Trophoblast cell (in vitro differentiated cells and primary cell): ENCODE results near the gene UGT1A7.

Source experiments
- DNase-seq, 2 donors: peaks; one replicate each; pipeline ENCODE4 v3.0.0-alpha.2; 2016
- H2AFZ ChIP-seq: 2 replicates; pipeline ENCODE4 v1.6.1; 2013; ENCODE audit warnings: low read length, moderate library complexity, mild to moderate bottlenecking; ENCODE audit not compliant: insufficient read depth, poor library complexity
- H2AK5ac ChIP-seq: 2 replicates; pipeline ENCODE4 v1.6.1; 2013; ENCODE audit warnings: mild to moderate bottlenecking, low read length
- H2BK120ac ChIP-seq: 2 replicates; pipeline ENCODE4 v1.6.1; 2013; ENCODE audit warnings: low read length, mild to moderate bottlenecking, moderate library complexity; ENCODE audit not compliant: insufficient read depth, poor library complexity
- H2BK12ac ChIP-seq: 2 replicates; pipeline ENCODE4 v1.6.1; 2013; ENCODE audit warnings: mild to moderate bottlenecking, low read length, moderate library complexity
- H2BK5ac ChIP-seq: 2 replicates; pipeline ENCODE4 v1.6.1; 2013; ENCODE audit warnings: low read length, low read depth, moderate library complexity, mild to moderate bottlenecking; ENCODE audit not compliant: poor library complexity
- H3K14ac ChIP-seq: 2 replicates; pipeline ENCODE4 v1.6.1; 2013; ENCODE audit warnings: mild to moderate bottlenecking, low read length
- H3K18ac ChIP-seq: 2 replicates; pipeline ENCODE4 v1.6.1; 2013; ENCODE audit warnings: mild to moderate bottlenecking, low read length
- H3K23ac ChIP-seq: 2 replicates; pipeline ENCODE4 v1.6.1; 2013; ENCODE audit warnings: low read length
- H3K27ac ChIP-seq: 2 replicates; pipeline ENCODE4 v1.5.1; 2013; ENCODE audit warnings: low read depth, mild to moderate bottlenecking, inconsistent platforms, low read length, moderate library complexity
- H3K27me3 ChIP-seq: 2 replicates; pipeline ENCODE4 v1.6.1; 2013; ENCODE audit warnings: inconsistent platforms, mild to moderate bottlenecking, low read length, moderate library complexity; ENCODE audit not compliant: insufficient read depth
- H3K36me3 ChIP-seq, 2 experiments: 1 replicate in 1 of 2; 2 replicates in 1 of 2; pipeline ENCODE4 v1.6.1; 2013; ENCODE audit warnings: low read length in 2 of 2, mild to moderate bottlenecking in 2 of 2, moderate library complexity in 1 of 2; ENCODE audit not compliant: insufficient read depth in 2 of 2, control insufficient read depth in 1 of 2
- H3K4ac ChIP-seq: 2 replicates; pipeline ENCODE4 v1.6.1; 2013; ENCODE audit warnings: low read depth, mild to moderate bottlenecking, low read length, moderate library complexity
- H3K4me1 ChIP-seq, 2 experiments: 1 replicate in 1 of 2; 2 replicates in 1 of 2; pipeline ENCODE4 v1.6.1; 2013; ENCODE audit warnings: low read length in 2 of 2, mild to moderate bottlenecking in 2 of 2, moderate library complexity in 1 of 2; ENCODE audit not compliant: insufficient read depth in 2 of 2, control insufficient read depth in 1 of 2
- H3K4me2 ChIP-seq: 2 replicates; pipeline ENCODE4 v1.6.1; 2013; ENCODE audit warnings: inconsistent platforms, mild to moderate bottlenecking, low read length, moderate library complexity
- H3K4me3 ChIP-seq: 2 replicates; pipeline ENCODE4 v1.5.1; 2013; ENCODE audit warnings: mild to moderate bottlenecking, low read depth, low read length, inconsistent platforms
- H3K79me1 ChIP-seq: one replicate; pipeline ENCODE4 v1.6.1; 2013; ENCODE audit warnings: low read length
- H3K79me2 ChIP-seq: 2 replicates; pipeline ENCODE4 v1.6.1; 2013; ENCODE audit warnings: low read length, mild to moderate bottlenecking; ENCODE audit not compliant: control insufficient read depth, insufficient read depth, poor library complexity
- H3K9ac ChIP-seq: 2 replicates; pipeline ENCODE4 v1.6.1; 2013; ENCODE audit warnings: mild to moderate bottlenecking, low read length
- H3K9me3 ChIP-seq: 2 replicates; pipeline ENCODE4 v1.6.1; 2013; ENCODE audit warnings: low read depth, mild to moderate bottlenecking, control low read depth, inconsistent platforms, low read length; ENCODE audit not compliant: insufficient read depth
- H4K12ac ChIP-seq: 2 replicates; pipeline ENCODE4 v1.6.1; 2013; ENCODE audit warnings: low read depth, mild to moderate bottlenecking, low read length, moderate library complexity
- H4K8ac ChIP-seq: 2 replicates; pipeline ENCODE4 v1.6.1; 2013; ENCODE audit warnings: low read depth, mild to moderate bottlenecking, low read length, moderate library complexity
- H4K91ac ChIP-seq: one replicate; pipeline ENCODE4 v1.6.1; 2013; ENCODE audit warnings: low read depth, mild to moderate bottlenecking, low read length, moderate library complexity
- WGBS: extraction: QIAGEN DNeasy Blood & Tissue Kit; methylation state at CpG from one replicate; pipeline ENCODE4 v1.1.7; 2013; ENCODE audit warnings: missing lambda C conversion rate; ENCODE audit not compliant: insufficient read length, insufficient coverage; ENCODE audit errors: extremely low coverage; 5-methylcytosine and 5-hydroxymethylcytosine counted together

UGT1A7 gene

DNA sequence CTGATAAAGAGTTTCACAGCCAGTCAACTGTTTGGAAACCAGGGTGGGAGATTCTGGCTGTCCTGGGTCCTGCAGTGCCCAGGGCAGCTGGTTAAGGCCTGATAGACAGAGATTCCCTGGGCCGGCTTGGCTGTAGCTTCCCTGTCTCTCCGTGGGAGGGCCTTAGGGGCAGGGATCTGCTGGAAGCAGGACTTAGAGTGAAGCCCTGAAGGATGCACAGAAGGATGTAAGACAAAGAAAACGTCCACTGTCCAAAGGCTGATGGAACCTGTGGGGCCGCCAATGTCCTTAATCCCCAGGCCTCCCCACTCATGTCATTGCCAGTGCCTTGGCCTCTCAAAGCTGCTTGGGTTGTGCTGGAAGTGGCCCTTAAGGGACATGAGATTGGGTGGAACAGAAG, 129.4 kb downstream of the UGT1A7 start:
- Histone ChIP-seq H4K12ac (no peak overlapping the region), H3K27me3 (no peaks in the 10 kb centered on the region), H3K4me2 (no peak overlapping the region), H3K79me2 (no peaks in the 10 kb centered on the region), H2BK120ac (no peak overlapping the region), H3K36me3 (no peaks in the 10 kb centered on the region), H3K79me1 (no peaks in the 10 kb centered on the region), H3K23ac (no peak overlapping the region), H4K91ac (no peak overlapping the region), H3K18ac (no peak overlapping the region), H2AK5ac (no peak overlapping the region), H3K9ac (no peak overlapping the region), H3K27ac (no peak overlapping the region), H3K4ac (no peak overlapping the region), H2AFZ (no peak overlapping the region), H2BK5ac (no peak overlapping the region), H3K14ac (no peak overlapping the region), H2BK12ac (no peak overlapping the region), H3K9me3 (peaks cover 12% of the 10 kb centered on the region), H4K8ac (no peak overlapping the region), H3K4me1 (no peaks in the 10 kb centered on the region), H3K4me3 (no peak overlapping the region)
- no peak for DNase-seq
- WGBS, result no CpG with 5 or more reads among the region's 4 CpGs

GRCh38 chr2:233811732-233812131, 130.0 kb downstream of the UGT1A7 start:
- no peak overlapping the region for H2BK12ac ChIP-seq
- no peaks in the 10 kb centered on the region for H3K27me3 ChIP-seq
- H3K36me3 ChIP-seq, result no peaks in the 10 kb centered on the region
- H3K9ac ChIP-seq, result no peak overlapping the region
- H3K4me1 ChIP-seq, result no peaks in the 10 kb centered on the region
- H3K4me2 ChIP-seq, result no peak overlapping the region
- no peak overlapping the region for H4K12ac ChIP-seq
- no peak overlapping the region for H3K18ac ChIP-seq
- no peaks in the 10 kb centered on the region for H3K79me2 ChIP-seq
- peaks cover 14% of the 10 kb centered on the region for H3K9me3 ChIP-seq
- H3K27ac ChIP-seq, result no peak overlapping the region
- H3K14ac ChIP-seq, result no peak overlapping the region
- H3K4me3 ChIP-seq, result no peak overlapping the region
- H3K79me1 ChIP-seq, result no peaks in the 10 kb centered on the region
- no peak overlapping the region for H4K8ac ChIP-seq
- no peak overlapping the region for H3K23ac ChIP-seq
- no peak overlapping the region for H2BK5ac ChIP-seq
- no CpG with 5 or more reads among the region's 8 CpGs for WGBS
- H2BK120ac ChIP-seq, result no peak overlapping the region
- no peak overlapping the region for H2AFZ ChIP-seq
- H3K4ac ChIP-seq, result no peak overlapping the region
- H2AK5ac ChIP-seq, result no peak overlapping the region
- DNase-seq, result no peak
- no peak overlapping the region for H4K91ac ChIP-seq

DNA sequence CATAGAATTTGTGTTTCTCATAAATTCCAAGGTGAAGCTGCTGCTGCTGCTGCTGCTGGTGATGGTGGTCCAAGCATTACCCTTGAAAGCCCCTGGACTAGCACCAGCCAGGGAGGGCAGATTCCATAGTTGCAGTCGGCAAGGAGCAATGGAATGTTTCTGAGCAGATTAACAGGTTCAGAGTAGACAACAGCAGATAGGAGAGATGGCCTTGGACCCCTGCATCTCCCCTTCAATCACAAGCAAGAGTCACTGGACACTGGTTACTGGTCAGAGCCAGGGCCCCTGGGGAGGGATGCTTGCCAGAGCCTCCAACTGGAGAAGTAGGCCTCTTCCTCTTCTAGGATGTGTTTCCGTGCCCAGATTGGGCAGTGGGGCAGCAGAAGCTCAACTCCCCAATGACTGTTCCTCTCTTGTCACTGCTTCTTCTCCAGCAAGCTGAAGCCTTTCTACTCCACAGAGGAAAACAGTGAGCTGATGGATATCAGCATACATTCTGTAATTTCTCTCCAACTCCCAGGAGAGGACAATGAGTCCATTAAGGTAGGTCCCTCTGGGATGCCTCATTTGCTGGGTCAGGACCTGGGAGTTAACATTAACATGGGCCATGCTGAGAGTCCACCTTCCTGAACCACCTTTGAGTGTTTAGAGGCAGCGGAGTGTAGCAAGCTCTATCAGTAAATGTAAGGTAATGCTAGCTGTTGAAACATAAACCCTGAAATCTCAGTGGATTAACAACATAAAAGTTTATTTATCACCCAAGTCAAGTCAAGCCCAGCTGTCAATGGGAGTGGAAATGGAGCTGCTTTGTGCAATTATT, 131.7 kb downstream of the UGT1A7 start:
- Histone ChIP-seq H3K27ac (no peak overlapping the region), H2BK12ac (no peak overlapping the region), H2AK5ac (no peak overlapping the region), H4K91ac (no peak overlapping the region), H2BK120ac (no peak overlapping the region), H4K12ac (no peak overlapping the region), H3K4me1 (no peaks in the 10 kb centered on the region), H3K79me1 (no peaks in the 10 kb centered on the region), H3K9ac (no peak overlapping the region), H3K4ac (no peak overlapping the region), H3K79me2 (no peaks in the 10 kb centered on the region), H3K18ac (no peak overlapping the region), H2BK5ac (no peak overlapping the region), H3K36me3 (no peaks in the 10 kb centered on the region), H3K14ac (no peak overlapping the region), H4K8ac (no peak overlapping the region), H3K4me2 (no peak overlapping the region), H3K4me3 (no peak overlapping the region), H2AFZ (no peak overlapping the region), H3K23ac (no peak overlapping the region), H3K9me3 (peaks cover 10% of the 10 kb centered on the region), H3K27me3 (no peaks in the 10 kb centered on the region)
- no CpG with 5 or more reads among the region's 3 CpGs for WGBS
- no peak for DNase-seq

- H2BK5ac ChIP-seq, result no peak overlapping the region
- H3K4me1 ChIP-seq, result no peaks in the 10 kb centered on the region
- H3K9me3 ChIP-seq, result peaks cover 7% of the 10 kb centered on the region
- peak in 1 of 2 donors; percentile 3 for DNase-seq
- H2AK5ac ChIP-seq, result no peak overlapping the region
- H3K27me3 ChIP-seq, result no peaks in the 10 kb centered on the region
- no peak overlapping the region for H2BK12ac ChIP-seq
- no peak overlapping the region for H3K4me3 ChIP-seq
- H3K36me3 ChIP-seq, result no peaks in the 10 kb centered on the region
- H4K8ac ChIP-seq, result no peak overlapping the region
- no peak overlapping the region for H3K18ac ChIP-seq
- H4K91ac ChIP-seq, result no peak overlapping the region
- H4K12ac ChIP-seq, result no peak overlapping the region
- H3K27ac ChIP-seq, result no peak overlapping the region
- no peak overlapping the region for H3K9ac ChIP-seq
- no peaks in the 10 kb centered on the region for H3K79me1 ChIP-seq
- H3K4ac ChIP-seq, result no peak overlapping the region
- H3K23ac ChIP-seq, result no peak overlapping the region
- H3K4me2 ChIP-seq, result no peak overlapping the region
- WGBS, result no CpG with 5 or more reads among the region's 2 CpGs
- no peak overlapping the region for H2AFZ ChIP-seq
- H3K79me2 ChIP-seq, result no peaks in the 10 kb centered on the region
- H2BK120ac ChIP-seq, result no peak overlapping the region
- H3K14ac ChIP-seq, result no peak overlapping the region
Observed at GRCh38 chr2:233814056-233814835, 132.5 kb downstream of the UGT1A7 start.
